NB4 (cell line): Measurements from ENCODE around the gene TASOR2.

Source experiments
- DNase-seq: peaks from one replicate; pipeline ENCODE4 v3.0.0; 2010; ENCODE audit warnings: low read depth
- H3K4me3 ChIP-seq: one replicate; pipeline ENCODE4 v1.5.1; 2011; ENCODE audit warnings: mild to moderate bottlenecking, low read depth, low read length, moderate library complexity
- CTCF ChIP-seq: IDR thresholded peaks from one replicate; pipeline ENCODE4 v1.5.1; 2012; ENCODE audit warnings: low read depth, low read length
- MAX ChIP-seq: IDR thresholded peaks from 2 replicates; pipeline ENCODE4 v1.6.1; 2011; ENCODE audit warnings: low read depth, low read length
- MYC ChIP-seq: IDR thresholded peaks from 2 replicates; pipeline ENCODE4 v1.6.1; 2011; ENCODE audit warnings: low read depth, low read length
- POLR2A ChIP-seq: IDR thresholded peaks from 2 replicates; pipeline ENCODE4 v1.6.1; 2011; ENCODE audit warnings: mild to moderate bottlenecking; ENCODE audit not compliant: insufficient read length; ENCODE audit errors: extremely low read depth

The TASOR2 gene

GRCh38 chr10:5652746-5653145, 31.9 kb upstream of the TASOR2 start:
- TF ChIP-seq MYC (no peak), POLR2A (no peak), CTCF (no peak), MAX (no peak)
- no peak for DNase-seq
- no peak overlapping the region for H3K4me3 ChIP-seq

- no peak for TF ChIP-seq MAX
- TF ChIP-seq MYC: no peak
- TF ChIP-seq POLR2A: no peak
- TF ChIP-seq CTCF: no peak
- H3K4me3 ChIP-seq: no peak overlapping the region
- DNase-seq: no peak
Observed at GRCh38 chr10:5654218-5654755, 30.4 kb upstream of the TASOR2 start.

DNA sequence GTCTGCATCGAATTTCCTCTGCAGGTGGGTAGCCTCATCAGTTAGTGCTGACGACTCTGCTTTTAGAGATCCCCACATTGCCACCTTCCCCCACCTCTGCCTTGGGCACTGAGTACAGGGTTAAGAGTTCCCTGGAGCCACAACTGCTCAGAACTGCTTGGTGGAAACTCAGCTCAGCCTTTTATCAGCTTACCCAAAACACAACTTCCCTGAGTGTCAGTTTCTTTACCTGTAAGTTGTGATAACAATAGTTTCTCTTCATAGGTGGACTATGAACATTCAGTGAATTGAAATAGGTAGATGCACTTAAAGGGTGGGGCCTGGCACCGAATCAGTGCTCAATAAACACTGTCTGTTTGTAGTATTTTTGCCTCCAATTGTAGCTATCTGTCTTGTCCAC, 29.5 kb upstream of the TASOR2 start:
- DNase-seq: no peak
- H3K4me3 ChIP-seq: no peak overlapping the region
- no peak for TF ChIP-seq MAX
- no peak for TF ChIP-seq MYC
- no peak for TF ChIP-seq CTCF
- no peak for TF ChIP-seq POLR2A

- H3K4me3 ChIP-seq: no peak overlapping the region
- no peak for TF ChIP-seq POLR2A
- TF ChIP-seq CTCF: no peak
- no peak for TF ChIP-seq MYC
- no peak for TF ChIP-seq MAX
- no peak for DNase-seq
Observed at GRCh38 chr10:5656737-5657579, 27.7 kb upstream of the TASOR2 start.

DNA sequence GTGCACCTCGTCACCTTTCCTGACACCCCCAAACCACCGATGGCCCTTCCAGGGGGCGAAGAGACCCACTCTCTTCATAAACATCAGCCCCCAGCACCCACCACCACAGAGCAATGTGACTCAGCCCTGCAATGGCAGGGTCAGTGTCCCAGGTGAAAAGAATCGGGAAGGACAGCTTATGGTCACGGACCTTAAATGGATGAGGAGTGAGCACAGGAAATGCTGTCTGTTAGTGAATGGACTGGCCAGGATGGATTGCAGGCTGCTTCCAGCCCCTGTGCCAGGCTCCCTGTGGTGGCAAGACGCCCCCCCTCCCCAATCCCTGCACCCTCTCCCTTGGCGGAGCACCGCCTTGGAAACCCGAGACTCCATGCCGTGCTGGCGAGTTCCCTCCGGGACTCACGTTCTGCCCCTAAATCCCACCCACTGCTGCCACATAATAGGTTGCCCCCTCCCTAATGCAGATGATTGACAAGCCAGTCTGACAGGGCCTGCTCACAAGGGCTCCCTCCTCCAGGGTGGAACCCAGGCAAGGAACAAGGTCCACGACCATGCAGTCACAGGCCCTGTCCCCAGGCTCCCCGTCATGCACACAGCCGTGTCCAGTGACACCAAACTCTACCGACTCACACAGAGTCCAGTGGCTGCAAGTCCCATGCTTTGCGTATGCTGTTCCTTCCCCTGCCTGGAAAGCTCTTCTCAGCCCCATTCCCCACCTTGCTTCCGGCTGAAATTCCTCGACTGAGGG, 25.6 kb upstream of the TASOR2 start:
- TF ChIP-seq MAX (no peak), POLR2A (no peak), CTCF (no peak), MYC (no peak)
- DNase-seq: no peak
- H3K4me3 ChIP-seq: no peak overlapping the region
